Mesothelial cell of epicardium (in vitro differentiated cells): Measurements from ENCODE around the gene PIP5K1C. TPM values are rescaled to one million over a fixed set of nuclear protein-coding genes. Genes with fewer than 3 reads are reported as not detected.

Experiments used
- DNase-seq, 2 experiments: peaks; one replicate each; pipeline ENCODE4 v3.0.0; 2021; ENCODE audit warnings: low spot score in 2 of 2; ENCODE audit not compliant: unreplicated experiment in 2 of 2
- H3K27ac Mint-ChIP-seq: 2 replicates; pipeline ENCODE4 v1.8.0; 2021; ENCODE audit warnings: mixed read lengths
- H3K27me3 Mint-ChIP-seq: 2 replicates; pipeline ENCODE4 v1.8.0; 2021; ENCODE audit warnings: low read depth, mixed read lengths
- H3K36me3 Mint-ChIP-seq: 2 replicates; pipeline ENCODE4 v1.8.0; 2021; ENCODE audit warnings: mixed read lengths
- H3K4me1 Mint-ChIP-seq: 2 replicates; pipeline ENCODE4 v1.8.0; 2021; ENCODE audit warnings: mixed read lengths
- H3K4me3 Mint-ChIP-seq: 2 replicates; pipeline ENCODE4 v1.8.0; 2021; ENCODE audit warnings: mild to moderate bottlenecking, moderate library complexity, mixed read lengths
- H3K9me3 Mint-ChIP-seq: 2 replicates; pipeline ENCODE4 v1.8.0; 2021; ENCODE audit warnings: mixed read lengths
- CTCF ChIP-seq: fragments of 200-600 bp; sonication (generic); IDR thresholded peaks from one replicate; pipeline ENCODE4 v1.5.0; 2021; ENCODE audit warnings: antibody characterized with exemption; ENCODE audit not compliant: unreplicated experiment
- total RNA-seq: library from RNA; stranded (reverse); gene quantifications from 3 replicates; pipeline ENCODE4 v1.2.1, GENCODE V29; 2021

The PIP5K1C gene
- total RNA-seq, 1 donor from 2014 or later = 45.7 TPM

- Mint-ChIP-seq H3K27ac (no peak overlapping the region), H3K36me3 (no peaks in the 10 kb centered on the region), H3K27me3 (peaks cover 26% of the 10 kb centered on the region), H3K4me3 (no peak overlapping the region), H3K9me3 (no peaks in the 10 kb centered on the region), H3K4me1 (no peaks in the 10 kb centered on the region)
- DNase-seq = no peak
- no peak for TF ChIP-seq CTCF
Observed at GRCh38 chr19:3595521-3596061, 104.7 kb downstream of the PIP5K1C start.

- no peaks in the 10 kb centered on the region for H3K4me1 Mint-ChIP-seq
- H3K9me3 Mint-ChIP-seq = no peaks in the 10 kb centered on the region
- H3K27me3 Mint-ChIP-seq = peaks cover 33% of the 10 kb centered on the region
- no peak overlapping the region for H3K4me3 Mint-ChIP-seq
- no peak for DNase-seq
- H3K36me3 Mint-ChIP-seq = no peaks in the 10 kb centered on the region
- TF ChIP-seq CTCF = no peak
- no peak overlapping the region for H3K27ac Mint-ChIP-seq
Observed at GRCh38 chr19:3593156-3593555, 107.1 kb downstream of the PIP5K1C start.

DNA sequence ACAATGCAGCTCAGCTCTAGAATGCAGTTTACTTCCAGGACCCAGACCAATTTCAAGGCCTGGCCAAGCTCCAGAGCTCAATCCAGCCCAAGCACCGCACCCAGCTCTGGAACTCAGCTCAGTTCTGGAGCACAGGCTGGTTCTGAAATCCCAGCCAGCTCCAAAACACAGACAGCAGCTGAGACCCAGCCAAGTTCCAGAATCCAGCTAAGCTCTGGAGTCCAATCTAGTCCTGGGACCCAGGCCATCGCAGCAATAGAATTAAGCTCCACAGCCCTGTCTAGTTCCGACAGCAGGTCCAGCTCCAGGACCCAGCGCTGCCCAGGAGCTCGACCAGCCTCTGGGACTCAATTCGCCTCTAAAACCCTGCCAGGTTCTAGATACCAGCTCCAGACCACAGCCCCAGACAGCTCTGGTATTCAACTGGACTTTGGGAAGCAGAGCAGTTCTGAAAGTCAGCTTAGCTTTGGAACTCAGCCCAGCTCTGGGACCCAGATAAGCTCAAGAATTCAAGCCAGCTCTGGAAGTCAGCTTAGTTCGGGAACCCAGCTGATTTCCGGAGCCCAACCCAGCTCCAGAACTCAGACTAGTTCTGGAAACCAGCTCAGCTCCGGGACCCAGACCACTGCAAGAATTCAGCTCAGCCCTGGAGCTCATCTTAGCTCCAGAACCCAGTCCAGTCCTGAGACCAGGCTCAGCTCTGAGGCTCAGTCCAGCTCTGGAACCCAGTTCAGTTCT is 108.2 kb downstream of the PIP5K1C start:
- H3K36me3 Mint-ChIP-seq = no peaks in the 10 kb centered on the region
- H3K9me3 Mint-ChIP-seq = no peaks in the 10 kb centered on the region
- no peak for TF ChIP-seq CTCF
- H3K27ac Mint-ChIP-seq = no peak overlapping the region
- H3K4me1 Mint-ChIP-seq = no peaks in the 10 kb centered on the region
- H3K27me3 Mint-ChIP-seq = peaks cover 39% of the 10 kb centered on the region
- H3K4me3 Mint-ChIP-seq = no peak overlapping the region
- no peak for DNase-seq

- no peak for TF ChIP-seq CTCF
- Mint-ChIP-seq H3K27ac (no peak overlapping the region), H3K4me1 (no peaks in the 10 kb centered on the region), H3K9me3 (no peaks in the 10 kb centered on the region), H3K4me3 (no peak overlapping the region), H3K27me3 (peaks cover 48% of the 10 kb centered on the region), H3K36me3 (no peaks in the 10 kb centered on the region)
- no peak for DNase-seq
Observed at GRCh38 chr19:3590991-3591659, 109.1 kb downstream of the PIP5K1C start.

DNA sequence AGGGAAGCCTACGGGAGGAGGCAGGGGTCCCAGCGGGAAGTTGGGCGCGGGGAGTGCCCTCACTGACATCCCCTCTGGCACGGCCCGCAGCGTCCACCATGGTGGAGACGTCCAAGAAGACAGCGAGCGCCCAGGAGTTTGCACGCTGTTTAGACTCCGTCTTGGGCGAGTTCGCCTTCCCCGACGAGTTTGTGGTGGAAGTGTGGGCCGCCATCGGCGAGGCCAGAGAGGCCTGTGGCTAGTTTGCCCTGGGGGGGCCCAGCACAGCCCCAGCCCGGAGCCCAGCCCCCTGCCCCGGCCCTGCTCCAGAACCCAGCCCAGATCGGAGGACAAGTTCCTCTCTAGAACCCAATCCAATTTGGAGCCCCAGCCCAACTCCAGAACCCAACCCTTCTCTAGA is 110.3 kb downstream of the PIP5K1C start:
- H3K27ac Mint-ChIP-seq = no peak overlapping the region
- H3K4me1 Mint-ChIP-seq = no peaks in the 10 kb centered on the region

More for the DNA sequence above, 110.3 kb downstream of the PIP5K1C start:
- DNase-seq = no peak
- Mint-ChIP-seq H3K4me3 (no peak overlapping the region), H3K9me3 (no peaks in the 10 kb centered on the region), H3K27me3 (peaks cover 53% of the 10 kb centered on the region), H3K36me3 (no peaks in the 10 kb centered on the region)
- TF ChIP-seq CTCF = no peak
